GM21825 (cell line): ENCODE results near the gene WFDC1.

Experiments used
- ATAC-seq: cut with Tn5 transposase; IDR thresholded peaks from one replicate; pipeline ENCODE4 v1.9.1; 2021; ENCODE audit warnings: mild to moderate bottlenecking, moderate library complexity; ENCODE audit not compliant: unreplicated experiment

The WFDC1 gene

DNA sequence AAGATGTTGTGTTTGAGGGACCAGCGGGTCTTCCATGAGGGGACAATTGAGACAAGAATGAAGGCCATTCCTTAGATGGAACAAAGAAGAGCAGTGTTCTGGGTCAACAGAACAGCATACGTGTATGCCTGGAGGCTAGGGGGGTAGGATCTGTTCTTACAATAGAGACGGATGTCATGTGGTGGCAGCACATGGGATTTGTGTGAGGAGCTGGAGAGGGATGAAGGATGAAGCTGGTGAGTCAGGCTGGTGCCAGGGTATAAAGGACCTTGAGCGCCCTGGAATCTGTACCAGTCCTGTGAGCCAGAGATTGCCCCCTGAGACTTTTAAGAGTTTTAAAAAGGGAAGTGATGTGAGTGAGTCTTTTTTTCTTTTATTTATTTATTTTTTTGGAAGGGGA is 22.8 kb upstream of the WFDC1 start:
- ATAC-seq = no peak

DNA sequence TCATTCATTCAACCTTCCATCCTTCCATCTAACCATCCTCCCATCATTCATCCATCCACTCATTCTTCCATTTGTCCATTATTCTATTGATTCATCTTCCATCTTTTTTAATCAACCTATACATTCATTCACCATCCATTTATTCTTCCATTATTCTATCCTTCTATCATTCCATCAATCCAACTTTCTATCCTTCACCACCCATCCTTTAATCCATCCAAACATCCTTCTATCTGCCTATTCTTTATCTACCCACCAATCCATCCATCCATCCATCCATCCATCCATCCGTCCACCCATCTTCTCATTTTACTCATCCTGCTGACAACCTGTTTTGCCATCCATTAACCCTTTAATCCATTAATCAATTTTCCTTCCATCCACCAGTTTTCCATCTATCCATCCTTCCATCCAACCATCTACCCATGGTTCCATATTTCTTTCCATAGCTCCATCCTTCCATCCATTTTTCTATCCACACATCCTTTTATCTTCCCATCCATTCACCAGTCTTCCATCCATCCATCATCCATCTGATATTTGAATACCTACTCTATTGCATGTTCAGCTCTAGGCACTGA is 21.8 kb upstream of the WFDC1 start:
- no peak for ATAC-seq

DNA sequence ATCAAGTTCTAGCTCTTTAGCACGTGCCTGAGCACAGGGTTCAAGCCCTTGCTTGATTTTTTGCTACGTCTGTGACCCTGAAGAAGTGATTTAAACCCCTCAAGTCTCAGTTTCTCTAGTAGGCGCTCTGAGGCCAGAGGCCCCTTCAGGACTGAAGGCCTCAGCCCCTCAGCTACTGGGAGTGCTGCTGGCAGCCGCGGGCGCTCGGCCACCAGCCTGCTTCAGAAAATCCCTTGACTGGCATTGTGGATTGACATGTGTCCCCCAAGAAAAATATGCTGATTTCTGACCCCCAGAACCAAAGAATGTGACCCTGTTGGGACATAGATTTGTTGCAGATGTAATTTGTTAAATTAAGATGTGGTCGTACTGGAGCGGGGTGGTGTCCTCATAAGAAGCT is 20.2 kb upstream of the WFDC1 start:
- ATAC-seq = no peak

DNA sequence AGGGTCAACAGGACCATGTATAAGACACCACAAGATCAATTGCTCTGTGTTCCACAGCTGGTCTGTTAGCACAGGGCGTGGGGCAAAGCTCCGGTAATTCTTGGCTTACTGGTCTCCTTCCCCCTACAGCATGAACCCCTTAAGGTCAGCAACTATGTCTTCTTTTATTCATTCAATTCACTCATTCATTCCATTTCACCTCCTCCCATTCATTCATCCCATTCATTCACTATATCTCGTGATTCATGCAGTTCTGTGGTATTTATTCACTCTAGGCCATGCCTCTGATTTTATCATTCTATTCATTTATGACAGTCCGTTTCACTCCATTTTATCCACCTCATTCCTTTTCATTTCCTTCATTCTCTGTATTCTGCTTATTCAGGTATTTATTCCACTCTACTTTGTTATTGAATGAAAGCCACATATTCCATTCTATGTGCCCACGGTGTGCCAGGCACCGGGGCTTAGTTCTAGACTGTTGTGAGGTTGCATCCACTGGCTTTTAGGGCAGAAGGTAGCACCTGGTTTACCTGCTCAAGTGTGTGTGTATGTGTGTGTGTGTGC is 19.0 kb upstream of the WFDC1 start:
- no peak for ATAC-seq

DNA sequence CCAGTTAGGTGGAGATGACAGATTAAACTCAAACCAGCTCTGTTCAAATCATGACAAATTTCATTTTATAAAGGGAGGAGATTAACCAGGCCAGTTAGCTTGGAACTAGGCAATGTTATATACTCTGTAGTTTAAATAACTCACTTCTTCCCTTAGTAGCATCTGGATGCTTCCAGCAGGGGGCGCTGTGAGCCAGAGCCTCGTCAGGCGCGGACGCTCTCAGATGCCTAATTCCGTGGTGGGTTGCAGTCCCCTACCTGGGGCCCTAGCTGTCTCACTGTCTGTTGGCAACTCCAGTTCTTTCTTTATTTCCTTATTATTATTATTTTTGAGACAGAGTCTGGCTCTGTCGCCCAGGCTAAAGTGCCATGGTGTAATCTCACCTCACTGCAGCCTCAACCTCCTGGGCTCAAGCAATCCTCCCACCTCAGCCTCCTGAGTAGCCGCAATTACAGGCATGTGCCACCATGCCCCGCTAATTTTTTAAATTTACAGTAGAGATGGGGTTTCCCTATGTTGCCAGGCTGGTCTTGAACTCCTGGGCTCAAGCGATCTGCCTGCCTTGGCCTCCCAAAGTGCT is 17.3 kb upstream of the WFDC1 start:
- no peak for ATAC-seq

DNA sequence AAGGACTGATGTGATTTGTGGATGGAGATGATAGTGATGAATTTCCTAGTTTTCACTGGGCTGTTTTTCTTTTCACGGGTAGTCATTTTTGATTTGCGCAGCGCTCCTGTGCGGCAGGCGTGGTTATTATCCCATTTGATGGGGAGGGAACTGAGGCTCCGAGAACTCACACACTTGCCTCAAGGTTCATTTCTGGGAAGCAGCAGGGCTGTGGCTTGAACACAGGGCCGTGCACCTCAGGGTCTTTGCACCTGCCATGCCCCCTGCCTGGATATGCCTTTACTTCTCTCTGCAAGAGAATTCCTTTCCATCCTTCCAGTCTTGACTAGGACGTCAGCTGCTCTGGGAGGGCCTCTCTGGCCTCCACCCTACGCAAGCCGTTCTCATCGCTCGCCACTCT is 16.3 kb upstream of the WFDC1 start:
- ATAC-seq = no peak

DNA sequence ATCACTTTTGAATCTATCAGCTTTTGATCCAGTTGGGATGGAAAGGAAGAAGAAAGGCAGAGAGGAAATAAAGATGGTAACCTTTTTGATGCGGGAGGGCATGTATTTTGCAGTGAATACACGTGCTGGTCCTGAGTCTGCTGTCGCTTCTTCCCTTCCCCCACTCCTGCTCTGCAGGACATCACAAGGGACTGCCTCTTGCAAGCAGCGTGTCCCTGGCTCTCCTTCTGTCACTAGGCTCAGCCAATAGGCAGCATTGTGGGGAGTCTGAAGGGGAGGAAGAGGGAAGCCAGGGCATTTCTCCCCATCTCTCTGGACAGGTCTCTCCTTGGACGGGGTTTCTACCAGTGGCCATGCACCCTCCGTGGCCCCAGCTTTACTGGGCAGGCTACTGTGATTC is 15.7 kb upstream of the WFDC1 start:
- ATAC-seq = no peak

DNA sequence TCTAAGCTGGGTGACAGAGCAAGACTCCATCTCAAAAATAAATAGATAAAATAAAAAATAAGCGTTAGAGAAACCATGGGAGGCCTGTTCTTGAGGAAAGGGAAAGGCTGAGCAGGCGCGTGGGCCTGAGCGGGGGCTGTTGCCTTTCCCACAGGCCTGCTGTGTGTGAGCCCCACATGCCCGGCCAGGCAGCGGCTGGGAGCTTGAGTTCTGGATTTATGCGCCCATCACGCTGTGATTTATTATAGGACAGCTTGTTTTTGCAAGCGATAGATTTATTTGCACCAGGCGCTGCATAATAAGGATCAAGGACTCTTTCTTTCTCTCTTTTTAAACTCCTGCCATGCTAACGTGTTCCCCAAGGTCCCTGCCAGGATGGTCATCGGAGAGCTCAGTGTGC is 14.8 kb upstream of the WFDC1 start:
- ATAC-seq = no peak

DNA sequence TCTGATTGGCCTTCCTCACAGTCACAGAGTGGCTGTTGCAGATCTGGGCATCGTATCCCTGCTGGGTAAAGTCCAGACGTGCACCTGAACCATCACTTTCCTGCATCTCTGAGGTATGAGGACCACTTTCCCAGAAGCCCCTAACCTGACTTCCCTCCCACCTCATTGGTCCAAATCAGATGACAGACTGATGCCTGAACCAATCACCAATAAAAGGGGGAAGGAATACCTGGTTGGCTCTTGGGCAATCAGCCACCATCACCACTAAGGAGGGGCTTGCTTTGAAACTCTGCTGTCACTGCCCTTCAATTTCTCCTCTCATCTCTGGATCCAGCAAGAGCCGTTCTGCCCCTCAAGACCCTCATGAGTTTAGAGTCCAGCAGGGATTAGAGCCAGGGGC is 13.6 kb upstream of the WFDC1 start:
- ATAC-seq = no peak

DNA sequence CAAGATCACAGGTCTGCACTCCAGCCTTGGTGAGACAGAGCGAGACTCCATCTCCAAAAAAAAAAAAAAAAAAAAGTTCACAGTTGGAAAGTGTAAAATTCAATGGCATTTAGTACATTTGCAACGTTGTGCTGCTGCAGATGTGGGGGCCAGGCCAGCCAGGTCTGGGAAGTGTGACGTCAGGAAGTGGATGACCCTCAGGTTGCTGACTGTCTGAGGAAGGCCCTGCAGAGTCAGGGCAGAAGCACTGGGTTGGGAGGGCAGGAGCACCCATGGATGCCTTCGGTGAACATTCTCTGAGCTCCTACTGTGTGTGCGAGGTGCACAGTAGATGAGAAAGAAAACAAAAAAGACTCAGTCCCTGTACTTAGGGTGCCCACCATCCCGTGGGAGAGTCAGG is 12.1 kb upstream of the WFDC1 start:
- ATAC-seq = no peak

DNA sequence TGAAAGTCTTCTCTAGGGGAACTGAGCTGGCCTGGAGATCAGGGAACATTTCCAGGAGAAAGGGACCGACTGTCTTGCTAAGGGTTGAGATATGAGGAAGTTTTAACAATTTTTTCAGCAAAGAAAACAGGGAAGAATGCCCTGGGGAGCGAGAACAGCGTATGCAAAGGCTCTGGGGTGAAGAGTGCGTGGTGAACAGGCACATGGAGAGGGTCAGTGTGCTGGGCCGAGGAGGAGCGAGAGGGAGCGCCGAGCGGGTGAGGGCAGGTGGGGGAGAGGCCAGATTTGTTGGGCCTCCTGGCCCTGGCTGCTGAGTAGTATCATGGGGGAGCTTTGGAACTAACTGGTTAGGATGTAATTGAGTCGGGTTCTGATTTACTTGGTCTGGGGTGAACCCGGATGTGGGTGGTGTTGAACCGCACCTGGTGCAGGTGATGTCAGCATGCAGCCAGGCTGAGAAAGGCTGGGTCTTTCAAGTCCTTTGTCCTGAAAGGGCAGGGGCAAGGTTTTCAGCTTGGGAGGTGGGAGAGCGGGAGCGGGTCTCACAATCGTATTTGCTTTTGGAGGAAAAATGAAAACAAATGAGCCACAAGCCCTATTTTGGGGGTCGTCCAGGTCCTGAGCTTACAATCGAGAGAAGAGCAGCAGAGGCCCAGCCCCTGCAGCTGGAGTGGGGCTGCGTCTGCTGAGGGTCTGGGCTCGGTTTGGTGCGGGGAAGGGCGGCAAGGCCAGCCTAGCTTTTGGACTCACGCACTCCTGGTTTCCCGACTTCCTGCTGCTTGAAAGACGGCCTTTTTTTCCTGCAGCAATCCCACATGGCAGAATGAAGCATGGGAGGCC is 11.1 kb upstream of the WFDC1 start:
- no peak for ATAC-seq

DNA sequence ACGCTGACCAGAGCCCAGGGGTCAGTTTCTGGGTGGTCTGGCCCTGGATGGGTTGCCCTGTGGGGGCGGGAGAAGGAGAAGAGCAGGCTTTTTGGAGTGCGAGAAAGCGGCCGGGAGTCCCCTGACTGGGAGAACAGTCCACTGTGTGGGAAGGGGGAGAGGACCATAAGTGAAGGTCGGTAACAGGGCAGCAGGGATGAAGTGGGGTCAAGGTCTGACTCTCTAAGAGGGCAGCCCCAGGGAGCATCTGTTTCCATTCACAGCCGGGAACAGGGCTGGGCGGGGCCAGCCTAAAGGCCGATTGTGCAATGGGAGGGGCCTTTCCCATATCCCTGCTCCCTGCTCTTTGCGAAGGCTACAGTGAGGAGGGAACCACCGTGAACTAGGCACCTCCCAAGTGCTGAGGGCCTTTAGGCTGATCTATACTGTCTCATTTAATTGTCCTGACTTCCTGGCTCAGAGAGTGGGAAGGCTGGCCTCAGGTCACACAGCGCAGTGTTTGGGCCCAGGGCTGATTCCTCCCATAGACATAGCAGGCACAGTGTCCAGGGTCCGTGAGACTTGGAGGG is 10.4 kb upstream of the WFDC1 start:
- ATAC-seq = no peak

DNA sequence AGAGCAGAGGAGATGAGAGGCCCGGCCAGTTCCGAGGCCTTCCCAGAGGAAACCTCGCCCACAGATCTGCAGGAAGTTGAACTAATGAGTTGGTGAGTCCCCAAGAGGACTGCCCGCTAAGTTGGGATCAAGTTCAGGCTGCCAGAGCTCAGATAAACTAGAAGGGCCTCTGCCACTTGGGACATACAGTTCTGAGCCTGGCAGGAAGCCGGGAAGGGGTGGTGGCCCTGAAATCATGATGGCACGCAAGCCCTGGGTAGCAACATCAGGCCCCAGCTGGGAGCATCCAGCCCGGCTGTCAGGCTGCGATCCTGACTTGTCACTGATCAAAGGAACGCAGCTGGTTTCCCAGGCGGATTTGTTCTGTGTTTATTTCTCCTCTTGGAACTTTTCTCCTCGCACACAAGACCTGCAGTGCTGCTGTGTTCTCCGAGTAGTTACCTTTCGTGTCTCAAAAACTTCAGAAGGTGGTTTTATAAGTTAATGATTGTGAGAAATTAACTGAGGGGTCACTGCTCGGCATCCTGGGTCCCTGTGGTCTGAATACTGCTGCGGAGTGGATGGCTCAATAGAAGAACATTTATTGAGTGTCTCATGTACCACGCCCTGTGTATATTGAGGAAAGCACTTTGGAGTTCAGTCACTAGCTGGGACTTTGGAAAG is 8.0 kb upstream of the WFDC1 start:
- ATAC-seq = no peak

DNA sequence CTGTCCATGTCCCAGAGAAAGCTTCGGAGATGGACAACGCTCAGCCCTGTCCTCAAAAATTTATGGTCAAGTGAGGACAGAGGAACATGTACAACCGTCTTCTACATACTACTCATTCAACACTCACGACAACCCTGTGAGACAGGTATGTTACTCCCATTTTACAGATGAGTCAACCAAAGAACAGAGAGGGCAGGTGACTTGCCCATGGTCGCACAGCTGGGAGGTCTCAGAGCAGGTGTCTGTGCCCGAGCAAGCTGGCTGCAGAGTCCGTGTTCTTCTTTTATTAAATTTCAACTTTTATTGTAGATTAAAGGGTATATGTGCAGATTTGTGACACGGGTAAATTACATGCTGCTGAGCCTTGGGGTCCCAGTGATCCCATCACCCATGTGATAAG is 5.8 kb upstream of the WFDC1 start:
- ATAC-seq = no peak

DNA sequence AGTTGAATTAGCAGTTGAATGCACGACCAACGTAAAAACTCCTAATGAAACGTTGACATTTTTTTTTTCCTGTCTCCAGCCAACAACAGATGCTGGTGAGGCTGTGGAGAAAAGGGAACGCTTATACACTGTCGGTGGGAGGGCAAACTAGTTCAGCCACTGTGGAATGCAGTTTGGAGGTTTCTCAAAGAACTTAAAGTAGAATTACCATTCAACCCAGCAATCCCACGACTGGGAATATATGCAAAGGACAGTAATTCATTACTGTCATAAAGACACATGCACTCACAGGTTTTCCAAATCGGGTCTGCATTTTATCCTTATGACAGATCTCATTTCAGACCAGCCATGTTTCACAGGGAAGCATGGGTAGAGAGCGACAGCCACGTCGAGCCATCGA is 3.5 kb upstream of the WFDC1 start:
- no peak for ATAC-seq

DNA sequence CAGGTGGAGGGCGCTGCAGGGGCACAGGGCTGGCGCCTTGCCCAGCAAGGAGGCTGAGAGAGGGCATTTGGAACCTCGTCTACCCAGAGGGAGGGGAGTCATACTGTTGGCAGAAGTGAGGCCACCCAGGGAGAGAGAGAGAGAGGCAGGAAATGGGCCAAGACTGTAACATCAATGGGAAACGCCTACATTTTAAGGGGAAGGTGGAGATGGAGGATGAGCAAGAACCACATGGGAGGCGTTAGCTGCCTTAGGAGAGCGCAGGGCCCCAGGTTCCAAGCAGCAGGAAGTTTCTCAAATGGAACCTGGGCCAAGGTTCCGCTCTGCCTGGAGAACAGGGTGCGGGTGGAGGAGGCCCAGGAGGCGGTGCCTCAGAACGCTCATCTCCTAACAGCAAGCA is 2.7 kb upstream of the WFDC1 start:
- no peak for ATAC-seq

DNA sequence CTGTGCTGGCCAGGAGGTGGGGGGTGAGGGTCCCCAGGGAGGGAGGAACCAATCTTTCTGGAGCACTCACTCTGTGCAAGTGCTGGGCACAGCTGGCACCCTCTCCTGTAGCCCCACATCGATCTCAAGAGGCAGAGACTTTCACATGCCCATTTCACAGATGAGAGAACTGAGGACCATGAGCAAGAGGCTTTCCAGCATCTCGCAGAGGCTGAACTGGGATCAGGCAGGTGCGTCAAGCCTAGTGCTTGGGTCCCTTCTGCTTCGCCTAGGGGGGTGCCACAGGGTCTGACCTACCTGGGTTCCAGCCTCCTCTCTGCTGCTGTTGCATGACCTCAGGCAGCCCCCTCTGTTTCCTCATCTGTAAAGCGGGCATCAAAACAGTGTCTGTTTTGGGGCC is 1.3 kb upstream of the WFDC1 start:
- no peak for ATAC-seq

DNA sequence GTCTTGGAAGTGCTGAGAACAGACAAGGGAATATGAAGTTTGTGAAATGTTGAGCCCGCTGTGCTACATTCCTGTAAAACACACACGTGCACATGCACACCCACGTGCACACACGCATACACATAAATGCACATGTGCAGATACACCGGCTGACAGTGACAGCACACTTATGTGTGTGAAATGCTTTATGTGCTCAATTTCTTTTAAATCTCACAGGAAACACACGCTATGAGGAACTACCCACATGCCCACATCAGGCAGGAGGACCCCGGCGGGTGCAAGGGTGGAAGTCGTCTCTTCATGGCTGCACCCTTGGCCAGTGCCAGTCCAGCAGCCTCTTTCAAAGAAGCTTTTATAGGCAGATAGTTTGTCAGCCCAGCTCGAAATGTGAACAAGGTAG is 561 bp upstream of the WFDC1 start:
- ATAC-seq = no peak

DNA sequence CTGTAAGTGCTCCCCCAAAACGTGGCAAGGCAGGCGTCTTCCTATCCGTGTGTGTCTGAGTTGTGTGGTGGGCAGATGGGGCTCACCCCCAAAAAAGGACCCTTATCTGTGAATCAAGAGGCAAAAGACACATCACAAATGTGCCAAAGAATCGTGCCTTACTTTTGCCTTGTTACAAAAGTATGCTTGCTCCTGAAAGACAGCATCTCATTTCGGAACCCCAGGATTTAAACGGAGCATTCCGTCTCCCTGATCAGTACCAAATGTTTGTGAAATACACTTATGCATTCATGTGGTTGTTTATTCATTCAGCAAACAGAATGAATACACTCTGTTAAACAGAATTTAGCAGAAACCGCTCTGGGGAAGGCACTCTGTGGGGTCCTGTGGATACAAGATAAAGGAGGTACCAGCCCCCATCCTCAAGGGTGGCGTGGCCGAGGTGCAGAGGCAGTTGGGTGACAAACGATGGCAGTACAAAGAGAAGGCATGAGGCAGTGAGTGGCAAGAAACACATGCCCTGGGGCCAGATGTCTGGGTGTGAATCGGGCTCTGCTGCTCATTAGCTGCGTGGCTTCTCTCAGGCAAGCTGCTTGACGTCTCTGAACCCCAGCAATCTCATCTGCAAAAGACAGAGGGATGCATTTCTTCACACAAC is 654 bp downstream of the WFDC1 start:
- no peak for ATAC-seq

DNA sequence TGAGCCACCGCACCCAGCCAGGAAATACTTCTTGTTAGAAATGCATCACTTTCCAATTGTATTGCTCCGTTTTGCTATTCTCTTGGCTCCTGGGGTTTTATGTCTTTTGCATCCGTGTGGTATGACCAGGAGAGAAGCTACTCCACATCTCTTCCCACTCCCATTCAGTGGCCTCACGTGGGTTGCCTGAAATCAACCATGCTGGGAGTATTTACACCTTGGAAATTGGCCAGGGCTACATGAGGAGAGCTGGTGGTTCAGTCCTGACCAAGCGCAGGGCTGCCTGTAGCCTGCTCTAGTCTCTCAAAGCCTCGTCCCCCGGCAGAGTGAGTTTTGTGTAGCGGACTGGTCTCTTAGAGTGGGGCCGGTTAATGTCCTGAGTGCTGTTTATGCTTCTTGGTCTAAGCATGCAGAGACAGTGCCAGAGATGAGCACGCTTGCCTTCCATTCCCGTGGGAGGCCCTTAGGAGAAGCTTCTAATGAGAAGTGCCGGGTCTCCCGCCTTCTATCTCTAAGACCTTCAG is 3.8 kb downstream of the WFDC1 start:
- ATAC-seq = no peak
